GM21390 (cell line): ENCODE measurements around the gene HCN3.

ENCODE experiments used
- ATAC-seq: cut with Tn5 transposase; IDR thresholded peaks from one replicate; pipeline ENCODE4 v1.9.1; 2021; ENCODE audit not compliant: unreplicated experiment

Gene HCN3

GRCh38 chr1:155253797-155254196 is 23.5 kb upstream of the HCN3 start:
- no peak for ATAC-seq

GRCh38 chr1:155254228-155254713 is 23.0 kb upstream of the HCN3 start:
- ATAC-seq, result no peak

GRCh38 chr1:155254714-155255242 is 22.5 kb upstream of the HCN3 start:
- no peak for ATAC-seq

- peak; percentile 48 for ATAC-seq
Measured at GRCh38 chr1:155255243-155256007, 21.8 kb upstream of the HCN3 start, which contains the start of gene ENTREP3. ENTREP3 (minus strand) TSS chr1:155255483; CDS start chr1:155254877, 606 bp downstream.

- ATAC-seq, result no peak
Measured at GRCh38 chr1:155256058-155256852, 21.0 kb upstream of the HCN3 start.

- no peak for ATAC-seq
Measured at GRCh38 chr1:155260276-155260675, 17.0 kb upstream of the HCN3 start.

- peak; percentile 15 for ATAC-seq
Measured at GRCh38 chr1:155261493-155261851, 15.8 kb upstream of the HCN3 start.

- peak; percentile 84 for ATAC-seq
Measured at GRCh38 chr1:155261852-155262673, 15.2 kb upstream of the HCN3 start, which contains the start of gene SCAMP3. SCAMP3 (minus strand) TSS chr1:155262360; CDS start chr1:155262151, 209 bp downstream.

- no peak for ATAC-seq
Measured at GRCh38 chr1:155263067-155263466, 14.2 kb upstream of the HCN3 start.

- ATAC-seq, result no peak
Measured at GRCh38 chr1:155266553-155266952, 10.7 kb upstream of the HCN3 start.

GRCh38 chr1:155267373-155267772 is 9.9 kb upstream of the HCN3 start:
- no peak for ATAC-seq

- ATAC-seq, result no peak
Measured at GRCh38 chr1:155268630-155269029, 8.6 kb upstream of the HCN3 start.

- no peak for ATAC-seq
Measured at GRCh38 chr1:155269381-155269780, 7.9 kb upstream of the HCN3 start.

GRCh38 chr1:155272466-155273342 is 4.6 kb upstream of the HCN3 start:
- peak; percentile 27 for ATAC-seq

GRCh38 chr1:155273343-155274245 is 3.7 kb upstream of the HCN3 start, which contains the start of gene CLK2:
CLK2 (minus strand) TSS chr1:155273504; CDS start chr1:155270977, 2,527 bp downstream.
- peak; percentile 75 for ATAC-seq

- ATAC-seq, result no peak
Measured at GRCh38 chr1:155277902-155278688, 832 bp downstream of the HCN3 start.

GRCh38 chr1:155278689-155279160 is 1.5 kb downstream of the HCN3 start:
- ATAC-seq, result no peak

GRCh38 chr1:155279268-155279667 is 2.0 kb downstream of the HCN3 start:
- ATAC-seq, result no peak
